Measurements from ENCODE around the gene SF1. TPM values are rescaled to one million over a fixed set of nuclear protein-coding genes. Genes with fewer than 3 reads are reported as not detected.

SF1 gene
- total and polyA plus RNA-seq, 9 of the 15 experiments (the other 6 are each of a cell fraction or from before 2014, with no cell fraction given) = 13.1 to 334 (median 111) TPM

DNA sequence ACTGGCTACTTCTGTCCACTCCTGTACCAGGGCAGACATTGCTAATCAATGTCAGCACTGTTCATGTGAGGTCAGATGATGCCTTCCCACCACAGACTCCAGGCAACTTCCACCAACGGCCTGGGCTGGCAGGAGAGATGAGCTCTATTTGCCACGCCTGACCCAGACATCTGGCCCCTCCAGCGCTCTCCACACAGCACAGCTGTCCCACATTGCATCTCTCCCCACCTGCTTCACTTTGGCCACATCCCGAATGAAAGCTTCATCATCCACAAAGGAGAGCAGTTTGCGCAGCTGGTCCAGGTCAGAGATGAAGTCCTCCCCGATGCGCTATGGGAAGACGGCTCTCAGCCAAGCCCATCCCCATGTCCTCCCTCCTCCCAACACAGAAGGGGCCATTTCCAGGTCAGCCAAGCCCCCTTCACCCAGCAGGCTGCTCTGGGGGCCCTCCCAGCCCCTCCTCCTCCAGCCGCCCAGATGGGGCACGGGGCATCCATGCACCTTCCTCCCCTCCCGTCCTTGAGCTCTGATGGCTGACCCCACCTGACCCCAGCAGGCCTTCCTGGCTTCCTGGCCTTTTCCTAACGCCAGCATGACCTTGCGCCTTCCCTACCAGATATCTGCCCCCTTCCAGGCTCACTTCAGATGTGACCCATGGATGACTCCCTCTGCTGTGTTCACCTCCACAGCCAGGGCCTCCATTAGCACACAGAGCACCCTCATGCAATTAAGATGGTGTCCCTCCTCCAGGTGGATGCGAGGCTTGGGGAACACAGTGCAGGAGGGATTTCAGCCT is 26.0 kb downstream of the SF1 start:
- Histone ChIP-seq H3K9ac (ENCODE audit: insufficient read depth in 1 of 2, low read depth in 2 of 2, low read length in 2 of 2) (peak overlapping the region in 1 of 2 experiments; percentile 66; a peak in 2 of 4 replicates), H3K27me3 (ENCODE audit: control insufficient read depth in 2 of 2, insufficient read depth in 2 of 2, low read length in 2 of 2) (no peaks in the 10 kb centered on the region), H2AFZ (ENCODE audit: low read depth, low read length) (no peak overlapping the region), H3K9me3 (replicated peaks; ENCODE audit: control insufficient read depth, insufficient read depth, low read depth, low read length) (no peaks in the 10 kb centered on the region), H3K4me3 (no peak overlapping the region), H4K20me1 (replicated peaks; ENCODE audit: control insufficient read depth, insufficient read depth, low read length) (no peaks in the 10 kb centered on the region), H3K4me2 (ENCODE audit: insufficient read depth, low read length) (no peak overlapping the region), H3K4me1 (replicated peaks in 1 of 2; ENCODE audit: control insufficient read depth in 2 of 2, insufficient read depth in 2 of 2, low read length in 2 of 2) (peaks cover 11 to 40% of the 10 kb centered on the region in 2 experiments), H3K27ac (ENCODE audit: extremely low read depth, low read depth, low read length) (no peak overlapping the region; the same call in 2 of the 3 replicates), H3K79me2 (ENCODE audit: control insufficient read depth, insufficient read depth, low read length) (no peaks in the 10 kb centered on the region), H3K9me1 (ENCODE audit: control insufficient read depth, insufficient read depth, low read length) (no peaks in the 10 kb centered on the region), H3K36me3 (ENCODE audit: control insufficient read depth, insufficient read depth, low read length) (no peaks in the 10 kb centered on the region)
- no peak for DNase-seq (ENCODE audit: extremely low read depth in 1 of 4, low spot score in 3 of 4)
- WGBS (ENCODE audit: insufficient coverage, low coverage, missing lambda C conversion rate) = 60% methylated on average over 13 of the region's 14 CpGs
- CTCF ChIA-PET (ENCODE audit: low intra/inter-chr PET ratio) = no interaction called here
- ATAC-seq = no peak
- no peak for FAIRE-seq
- intact Hi-C loops (cut with micrococcal nuclease) = no loop called here
- BruUV-seq (replicated peaks) = no TSS peak
- POLR2A ChIA-PET = interaction anchor here (0.5 to 2.1 kb wide), 4 partner anchors 8 to 572 kb away, joined by 3 to 6 read pairs (median 4); no protein-coding TSS in a partner anchor
- in situ Hi-C loops (cut with MboI) = no loop called here
- TF ChIP-seq, protein P1, sequence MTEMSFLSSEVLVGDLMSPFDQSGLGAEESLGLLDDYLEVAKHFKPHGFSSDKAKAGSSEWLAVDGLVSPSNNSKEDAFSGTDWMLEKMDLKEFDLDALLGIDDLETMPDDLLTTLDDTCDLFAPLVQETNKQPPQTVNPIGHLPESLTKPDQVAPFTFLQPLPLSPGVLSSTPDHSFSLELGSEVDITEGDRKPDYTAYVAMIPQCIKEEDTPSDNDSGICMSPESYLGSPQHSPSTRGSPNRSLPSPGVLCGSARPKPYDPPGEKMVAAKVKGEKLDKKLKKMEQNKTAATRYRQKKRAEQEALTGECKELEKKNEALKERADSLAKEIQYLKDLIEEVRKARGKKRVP (CRISPR knock-in tag; IDR thresholded peaks at IDR 0.05) = no peak
- TF ChIP-seq CBFA2T3 (IDR thresholded peaks at IDR 0.05) = peak; percentile 12; the same call in 1 of the 2 replicates
- no peak for TF ChIP-seq COPS2 (conservative IDR thresholded peaks at IDR 0.05)
- no peak for TF ChIP-seq TAF7 (tag; IDR thresholded peaks at IDR 0.05)
- no peak for TF ChIP-seq RFX5 (IDR thresholded peaks at IDR 0.05; ENCODE audit: low read depth, low read length)
- TF ChIP-seq ZBTB17 (CRISPR knock-in tag; IDR thresholded peaks at IDR 0.05) = peak; percentile 93
- no peak for TF ChIP-seq HNRNPUL1 (IDR thresholded peaks at IDR 0.05; ENCODE audit: low read length)
- TF ChIP-seq PML (IDR thresholded peaks at IDR 0.05; ENCODE audit: low read length) = no peak
- no peak for TF ChIP-seq ZNF41 (CRISPR knock-in tag; conservative IDR thresholded peaks at IDR 0.05)
- no peak for TF ChIP-seq GTF2E2 (tag; IDR thresholded peaks at IDR 0.05)
- TF ChIP-seq RAD21 (CRISPR knock-in tag; conservative IDR thresholded peaks at IDR 0.05 in 1 of 2, IDR thresholded peaks at IDR 0.05 in 1 of 2) = no peak
- TF ChIP-seq ARHGAP35 (IDR thresholded peaks at IDR 0.05; ENCODE audit: partially characterized antibody) = no peak
- no peak for TF ChIP-seq ZFPM2 (CRISPR knock-in tag; IDR thresholded peaks at IDR 0.05)
- TF ChIP-seq, protein P2, sequence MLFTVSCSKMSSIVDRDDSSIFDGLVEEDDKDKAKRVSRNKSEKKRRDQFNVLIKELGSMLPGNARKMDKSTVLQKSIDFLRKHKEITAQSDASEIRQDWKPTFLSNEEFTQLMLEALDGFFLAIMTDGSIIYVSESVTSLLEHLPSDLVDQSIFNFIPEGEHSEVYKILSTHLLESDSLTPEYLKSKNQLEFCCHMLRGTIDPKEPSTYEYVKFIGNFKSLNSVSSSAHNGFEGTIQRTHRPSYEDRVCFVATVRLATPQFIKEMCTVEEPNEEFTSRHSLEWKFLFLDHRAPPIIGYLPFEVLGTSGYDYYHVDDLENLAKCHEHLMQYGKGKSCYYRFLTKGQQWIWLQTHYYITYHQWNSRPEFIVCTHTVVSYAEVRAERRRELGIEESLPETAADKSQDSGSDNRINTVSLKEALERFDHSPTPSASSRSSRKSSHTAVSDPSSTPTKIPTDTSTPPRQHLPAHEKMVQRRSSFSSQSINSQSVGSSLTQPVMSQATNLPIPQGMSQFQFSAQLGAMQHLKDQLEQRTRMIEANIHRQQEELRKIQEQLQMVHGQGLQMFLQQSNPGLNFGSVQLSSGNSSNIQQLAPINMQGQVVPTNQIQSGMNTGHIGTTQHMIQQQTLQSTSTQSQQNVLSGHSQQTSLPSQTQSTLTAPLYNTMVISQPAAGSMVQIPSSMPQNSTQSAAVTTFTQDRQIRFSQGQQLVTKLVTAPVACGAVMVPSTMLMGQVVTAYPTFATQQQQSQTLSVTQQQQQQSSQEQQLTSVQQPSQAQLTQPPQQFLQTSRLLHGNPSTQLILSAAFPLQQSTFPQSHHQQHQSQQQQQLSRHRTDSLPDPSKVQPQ (CRISPR knock-in tag; IDR thresholded peaks at IDR 0.05; ENCODE audit: borderline replicate concordance) = no peak
- no peak for TF ChIP-seq POLR2A (conservative IDR thresholded peaks at IDR 0.05)
- TF ChIP-seq, protein P3, sequence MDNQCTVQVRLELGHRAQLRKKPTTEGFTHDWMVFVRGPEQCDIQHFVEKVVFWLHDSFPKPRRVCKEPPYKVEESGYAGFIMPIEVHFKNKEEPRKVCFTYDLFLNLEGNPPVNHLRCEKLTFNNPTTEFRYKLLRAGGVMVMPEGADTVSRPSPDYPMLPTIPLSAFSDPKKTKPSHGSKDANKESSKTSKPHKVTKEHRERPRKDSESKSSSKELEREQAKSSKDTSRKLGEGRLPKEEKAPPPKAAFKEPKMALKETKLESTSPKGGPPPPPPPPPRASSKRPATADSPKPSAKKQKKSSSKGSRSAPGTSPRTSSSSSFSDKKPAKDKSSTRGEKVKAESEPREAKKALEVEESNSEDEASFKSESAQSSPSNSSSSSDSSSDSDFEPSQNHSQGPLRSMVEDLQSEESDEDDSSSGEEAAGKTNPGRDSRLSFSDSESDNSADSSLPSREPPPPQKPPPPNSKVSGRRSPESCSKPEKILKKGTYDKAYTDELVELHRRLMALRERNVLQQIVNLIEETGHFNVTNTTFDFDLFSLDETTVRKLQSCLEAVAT (IDR thresholded peaks at IDR 0.05) = peak in 1 of 2 experiments; percentile 88; a peak in 2 of 4 replicates
- TF ChIP-seq ZNF507 (tag; conservative IDR thresholded peaks at IDR 0.05) = no peak

Data from K562 (cell line).